Measurements from ENCODE around the gene BBS7. TPM values are rescaled to one million over a fixed set of nuclear protein-coding genes. Genes with fewer than 3 reads are reported as not detected.

Gene BBS7
- total and polyA plus RNA-seq, 10 of the 15 experiments (the other 5 are each of a cell fraction or from before 2014, with no cell fraction given), result 5.2 to 15.2 (median 9.0) TPM

- no peak for TF ChIP-seq CBFB (IDR thresholded peaks at IDR 0.05; ENCODE audit: low read depth)
- TF ChIP-seq, protein P1, sequence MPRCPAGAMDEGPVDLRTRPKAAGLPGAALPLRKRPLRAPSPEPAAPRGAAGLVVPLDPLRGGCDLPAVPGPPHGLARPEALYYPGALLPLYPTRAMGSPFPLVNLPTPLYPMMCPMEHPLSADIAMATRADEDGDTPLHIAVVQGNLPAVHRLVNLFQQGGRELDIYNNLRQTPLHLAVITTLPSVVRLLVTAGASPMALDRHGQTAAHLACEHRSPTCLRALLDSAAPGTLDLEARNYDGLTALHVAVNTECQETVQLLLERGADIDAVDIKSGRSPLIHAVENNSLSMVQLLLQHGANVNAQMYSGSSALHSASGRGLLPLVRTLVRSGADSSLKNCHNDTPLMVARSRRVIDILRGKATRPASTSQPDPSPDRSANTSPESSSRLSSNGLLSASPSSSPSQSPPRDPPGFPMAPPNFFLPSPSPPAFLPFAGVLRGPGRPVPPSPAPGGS (IDR thresholded peaks at IDR 0.05; ENCODE audit: borderline replicate concordance, insufficient read depth, low read depth, low read length, poor library complexity, severe bottlenecking), result no peak
- TF ChIP-seq RELA (IDR thresholded peaks at IDR 0.05; ENCODE audit: borderline replicate concordance, partially characterized antibody), result no peak
- TF ChIP-seq EGR1 (IDR thresholded peaks at IDR 0.05; ENCODE audit: borderline replicate concordance in 1 of 2, low read depth in 2 of 2, low read length in 2 of 2), result no peak
These were observed 48.2 kb downstream of the BBS7 start (continued) for GRCh38 chr4:121822047-121822446.

- Histone ChIP-seq H4K20me1 (ENCODE audit: control insufficient read depth, insufficient read depth) (no peaks in the 10 kb centered on the region), H3K79me2 (ENCODE audit: control insufficient read depth, insufficient read depth, low read length) (peaks cover 51% of the 10 kb centered on the region), H3K27me3 (replicated peaks in 1 of 2; ENCODE audit: control insufficient read depth in 2 of 2, insufficient read depth in 2 of 2, low read length in 1 of 2) (no peaks in the 10 kb centered on the region), H3K4me1 (ENCODE audit: control insufficient read depth, insufficient read depth, low read length) (no peaks in the 10 kb centered on the region), H3K4me2 (ENCODE audit: control insufficient read depth, insufficient read depth) (peak overlapping the region; percentile 54), H3K36me3 (ENCODE audit: control insufficient read depth in 2 of 2, insufficient read depth in 2 of 2, low read length in 1 of 2) (peaks cover 1 to 21% of the 10 kb centered on the region in 2 experiments), H3K27ac (ENCODE audit: control insufficient read depth, insufficient read depth) (no peak overlapping the region), H3K9me3 (replicated peaks; ENCODE audit: control insufficient read depth, insufficient read depth, low read length) (no peaks in the 10 kb centered on the region), H3K4me3 (0 out of 2 replicates have a peak overlapping the region, but pooled peaks have one; percentile 31), H2AFZ (ENCODE audit: control insufficient read depth, low read depth, low read length) (no peak overlapping the region), H3K9ac (ENCODE audit: control insufficient read depth, insufficient read depth, low read length) (no peak overlapping the region)
- RAD21 ChIA-PET (ENCODE audit: unreplicated experiment), result interaction anchor here (0.7 kb wide), 1 partner anchor 20 kb away, joined by 3 read pairs; no protein-coding TSS in a partner anchor
- BruUV-seq (replicated peaks), result no TSS peak
- SMC1A ChIA-PET (ENCODE audit: uncharacterized antibody, unreplicated experiment), result interaction anchor here (0.6 to 2.3 kb wide), 4 partner anchors 10 to 51 kb away, joined by 3 to 5 read pairs (median 4); partner anchors contain the start of gene BBS7
- 100% methylated on average over 1 of the region's 1 CpG for WGBS (ENCODE audit: insufficient coverage, insufficient replicate concordance, low lambda C conversion rate, missing lambda C conversion rate)
- DNase-seq (ENCODE audit: low read depth, low spot score), result no peak
- CTCF ChIA-PET, result interaction anchor here (0.7 kb wide), 1 partner anchor 171 kb away, joined by 5 read pairs; no protein-coding TSS in a partner anchor
- POLR2A ChIA-PET, result interaction anchor here (0.7 to 1.6 kb wide), 4 partner anchors 8 to 20 kb away, joined by 3 to 5 read pairs (median 3); partner anchors contain the start of gene EXOSC9
- in situ Hi-C loops (cut with MboI) (no loop called here), intact Hi-C loops (cut with micrococcal nuclease; ENCODE audit: unreplicated experiment) (no loop called here)
- ATAC-seq, result no peak
- no peak for FAIRE-seq
- no peak for TF ChIP-seq JUNB (IDR thresholded peaks at IDR 0.05)
- TF ChIP-seq HDGF (IDR thresholded peaks at IDR 0.05), result no peak
- TF ChIP-seq ESRRA (IDR thresholded peaks at IDR 0.05; ENCODE audit: low read length), result no peak
- no peak for TF ChIP-seq ATF2 (IDR thresholded peaks at IDR 0.05; ENCODE audit: low read length)
- no peak for TF ChIP-seq NFXL1 (IDR thresholded peaks at IDR 0.05; ENCODE audit: borderline replicate concordance)
- TF ChIP-seq, protein P2, sequence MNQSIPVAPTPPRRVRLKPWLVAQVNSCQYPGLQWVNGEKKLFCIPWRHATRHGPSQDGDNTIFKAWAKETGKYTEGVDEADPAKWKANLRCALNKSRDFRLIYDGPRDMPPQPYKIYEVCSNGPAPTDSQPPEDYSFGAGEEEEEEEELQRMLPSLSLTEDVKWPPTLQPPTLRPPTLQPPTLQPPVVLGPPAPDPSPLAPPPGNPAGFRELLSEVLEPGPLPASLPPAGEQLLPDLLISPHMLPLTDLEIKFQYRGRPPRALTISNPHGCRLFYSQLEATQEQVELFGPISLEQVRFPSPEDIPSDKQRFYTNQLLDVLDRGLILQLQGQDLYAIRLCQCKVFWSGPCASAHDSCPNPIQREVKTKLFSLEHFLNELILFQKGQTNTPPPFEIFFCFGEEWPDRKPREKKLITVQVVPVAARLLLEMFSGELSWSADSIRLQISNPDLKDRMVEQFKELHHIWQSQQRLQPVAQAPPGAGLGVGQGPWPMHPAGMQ (IDR thresholded peaks at IDR 0.05; ENCODE audit: borderline replicate concordance), result no peak
- no peak for TF ChIP-seq FOS (IDR thresholded peaks at IDR 0.05; ENCODE audit: borderline replicate concordance, extremely low read depth, insufficient read length)
- TF ChIP-seq SPI1 (IDR thresholded peaks at IDR 0.05; ENCODE audit: borderline replicate concordance, insufficient read depth, low read depth, low read length), result no peak
- TF ChIP-seq CEBPB (IDR thresholded peaks at IDR 0.05; ENCODE audit: borderline replicate concordance in 1 of 2, low read depth in 2 of 2, low read length in 2 of 2), result no peak
- TF ChIP-seq ATF3 (IDR thresholded peaks at IDR 0.05; ENCODE audit: borderline replicate concordance, extremely low read depth, low read depth, low read length), result no peak
- TF ChIP-seq KAT2A (conservative IDR thresholded peaks at IDR 0.05; ENCODE audit: control insufficient read depth, low read depth, low read length), result no peak
- no peak for TF ChIP-seq NRF1 (conservative IDR thresholded peaks at IDR 0.05; ENCODE audit: low read depth, low read length)
- no peak for TF ChIP-seq NFYB (IDR thresholded peaks at IDR 0.05; ENCODE audit: insufficient read depth, low read depth, low read length)
These were observed 50.9 kb downstream of the BBS7 start for GRCh38 chr4:121819216-121819965.
